GM13976 (cell line): ENCODE measurements around the gene OXGR1.

ENCODE experiments used
- DNase-seq: peaks from one replicate; pipeline ENCODE4 v3.0.0; 2012; ENCODE audit warnings: low spot score
- CTCF ChIP-seq: IDR thresholded peaks from 2 replicates; pipeline ENCODE4 v1.5.1; 2012; ENCODE audit warnings: borderline replicate concordance, mild to moderate bottlenecking; ENCODE audit not compliant: insufficient read depth; ENCODE audit errors: extremely low read depth, missing control alignments, control extremely low read depth
- in situ Hi-C: fragments of 300-500 bp; cut with MboI; formaldehyde crosslinking; loops from one replicate; pipeline ENCODE4 v1.12.0; 2022; ENCODE audit warnings: low sequenced_read_pairs, mixed read lengths, inconsistent platforms; ENCODE audit not compliant: unreplicated experiment

The OXGR1 gene

GRCh38 chr13:97018029-97018819 is 23.9 kb upstream of the OXGR1 start:
- DNase-seq: peak; percentile 46
- TF ChIP-seq CTCF: peak; percentile 73
- in situ Hi-C loops: no loop called here

- DNase-seq: no peak
- no peak for TF ChIP-seq CTCF
- in situ Hi-C loops: no loop called here
Observed at GRCh38 chr13:97017322-97017721, 23.0 kb upstream of the OXGR1 start.

GRCh38 chr13:97015661-97016350 is 21.5 kb upstream of the OXGR1 start:
- DNase-seq: no peak
- in situ Hi-C loops: no loop called here
- TF ChIP-seq CTCF: no peak

- TF ChIP-seq CTCF: no peak
- DNase-seq: no peak
- in situ Hi-C loops: no loop called here
Observed at GRCh38 chr13:97012251-97013048, 18.2 kb upstream of the OXGR1 start.

GRCh38 chr13:97011446-97012131 is 17.3 kb upstream of the OXGR1 start:
- no peak for DNase-seq
- in situ Hi-C loops: no loop called here
- no peak for TF ChIP-seq CTCF

- no peak for DNase-seq
- no peak for TF ChIP-seq CTCF
- in situ Hi-C loops: no loop called here
Observed at GRCh38 chr13:97008643-97009042, 14.4 kb upstream of the OXGR1 start.
